Kidney glomerular epithelial cell (primary cell): ENCODE data around the gene TMEM183A.

Source experiments
- DNase-seq: peaks from one replicate; lab custom pipeline; 2025; lab: John Stamatoyannopoulos, UW

TMEM183A gene

DNA sequence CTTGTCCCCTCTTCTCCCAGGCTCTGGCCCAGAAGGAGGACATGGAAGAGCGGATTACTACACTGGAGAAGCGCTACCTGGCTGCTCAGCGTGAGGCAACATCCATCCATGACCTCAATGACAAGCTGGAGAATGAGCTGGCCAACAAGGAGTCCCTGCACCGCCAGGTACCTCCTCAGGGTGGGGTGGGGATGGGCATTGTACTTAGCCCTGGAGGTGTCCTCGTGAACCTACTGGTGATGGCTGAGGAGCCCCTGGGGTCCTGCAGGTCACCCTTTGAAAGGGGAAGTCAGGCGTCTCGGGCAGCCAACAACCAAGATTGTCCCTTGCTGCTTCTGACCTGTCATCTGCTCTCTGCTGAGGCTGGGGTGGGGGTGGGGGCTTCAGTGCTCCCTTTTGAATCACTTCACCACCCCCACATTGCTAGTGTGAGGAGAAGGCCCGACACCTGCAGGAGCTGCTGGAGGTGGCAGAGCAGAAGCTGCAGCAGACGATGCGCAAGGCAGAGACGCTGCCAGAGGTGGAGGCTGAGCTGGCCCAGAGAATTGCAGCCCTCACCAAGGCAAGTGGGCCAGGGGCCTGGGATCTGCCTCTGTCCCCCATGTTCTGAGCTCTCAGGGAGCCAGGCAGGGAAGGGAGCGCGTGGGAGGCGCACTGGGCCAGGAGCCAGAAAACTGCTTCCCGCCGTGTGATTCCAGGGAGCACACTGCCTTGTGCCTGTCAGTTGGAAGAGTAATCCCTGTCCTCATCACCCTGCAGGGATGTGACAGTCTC lies 38.8 kb downstream of the TMEM183A start:
- no peak for DNase-seq

DNA sequence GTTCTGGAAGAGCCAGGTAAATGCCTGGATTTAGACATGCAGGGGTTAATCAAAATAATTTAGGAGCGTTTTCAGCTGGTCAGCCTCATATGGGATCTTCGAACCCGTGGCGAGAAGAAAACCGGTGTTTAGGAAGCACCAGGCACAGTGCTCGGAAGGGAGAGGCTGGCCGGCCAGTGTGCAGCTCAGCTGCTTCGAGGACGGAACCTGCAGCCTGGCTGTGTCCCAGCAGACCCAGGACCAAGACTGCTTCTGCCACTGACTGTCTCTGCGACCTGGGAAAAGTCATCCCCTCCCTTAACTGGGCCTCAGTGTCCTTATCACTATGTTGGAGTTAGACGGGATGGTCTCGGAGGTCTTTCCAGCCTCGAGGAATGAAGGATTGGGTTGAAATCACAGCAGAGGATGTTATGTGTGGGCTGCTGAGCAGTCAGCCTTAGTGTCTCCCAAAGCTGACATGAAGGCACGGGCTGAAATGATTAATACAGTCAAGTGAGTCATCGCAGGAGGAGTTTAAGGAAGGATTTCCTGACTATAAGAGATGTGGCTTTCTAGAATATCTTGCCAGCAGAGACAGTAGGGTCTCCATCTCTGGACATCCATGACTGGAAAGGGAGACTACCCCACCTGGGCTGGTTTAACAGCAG lies 39.9 kb downstream of the TMEM183A start:
- peak; percentile 82 for DNase-seq

- DNase-seq, result no peak
Observed at GRCh38 chr1:203048086-203048485, 40.9 kb downstream of the TMEM183A start.

DNA sequence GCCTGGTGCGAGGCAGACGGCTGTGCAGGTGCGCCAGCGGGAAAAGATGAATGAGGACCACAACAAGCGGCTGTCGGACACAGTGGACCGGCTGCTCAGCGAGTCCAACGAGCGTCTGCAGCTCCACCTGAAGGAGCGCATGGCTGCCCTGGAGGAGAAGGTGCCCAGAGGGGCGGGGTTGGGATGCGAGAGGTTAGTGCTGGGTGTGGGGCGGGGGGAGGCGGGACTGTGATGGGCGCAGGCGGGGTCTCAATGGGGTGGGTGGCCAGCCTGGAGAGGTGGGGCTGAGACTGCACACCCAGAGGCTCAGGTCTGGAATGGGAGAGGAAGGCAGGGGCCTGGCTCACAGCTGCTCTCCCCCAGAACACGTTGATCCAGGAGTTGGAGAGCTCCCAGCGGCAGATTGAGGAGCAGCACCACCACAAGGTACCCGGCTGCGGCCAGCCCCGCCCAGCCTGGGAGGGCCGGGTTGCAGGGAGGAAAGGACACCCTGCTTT lies 41.4 kb downstream of the TMEM183A start:
- DNase-seq, result no peak

DNA sequence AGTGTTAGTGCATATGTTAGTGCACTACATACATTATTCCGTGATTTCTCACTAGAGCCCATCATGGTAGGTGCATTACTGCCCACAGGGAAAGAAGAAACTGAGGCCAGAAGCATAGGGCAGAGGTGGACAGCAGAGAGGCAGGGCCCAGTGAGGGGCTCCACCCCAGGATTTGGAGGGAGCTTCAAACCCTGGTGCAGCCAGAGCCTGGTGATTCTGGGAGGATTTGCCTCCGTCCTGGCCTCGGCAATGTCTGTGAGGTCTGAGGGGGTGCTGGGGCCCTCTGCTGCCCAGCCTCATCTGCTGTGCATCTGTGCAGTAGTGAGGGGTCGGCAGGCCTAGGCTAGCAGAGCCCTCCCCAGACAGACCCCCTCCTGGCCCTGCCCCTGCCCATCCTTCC lies 41.9 kb downstream of the TMEM183A start:
- DNase-seq, result no peak

DNA sequence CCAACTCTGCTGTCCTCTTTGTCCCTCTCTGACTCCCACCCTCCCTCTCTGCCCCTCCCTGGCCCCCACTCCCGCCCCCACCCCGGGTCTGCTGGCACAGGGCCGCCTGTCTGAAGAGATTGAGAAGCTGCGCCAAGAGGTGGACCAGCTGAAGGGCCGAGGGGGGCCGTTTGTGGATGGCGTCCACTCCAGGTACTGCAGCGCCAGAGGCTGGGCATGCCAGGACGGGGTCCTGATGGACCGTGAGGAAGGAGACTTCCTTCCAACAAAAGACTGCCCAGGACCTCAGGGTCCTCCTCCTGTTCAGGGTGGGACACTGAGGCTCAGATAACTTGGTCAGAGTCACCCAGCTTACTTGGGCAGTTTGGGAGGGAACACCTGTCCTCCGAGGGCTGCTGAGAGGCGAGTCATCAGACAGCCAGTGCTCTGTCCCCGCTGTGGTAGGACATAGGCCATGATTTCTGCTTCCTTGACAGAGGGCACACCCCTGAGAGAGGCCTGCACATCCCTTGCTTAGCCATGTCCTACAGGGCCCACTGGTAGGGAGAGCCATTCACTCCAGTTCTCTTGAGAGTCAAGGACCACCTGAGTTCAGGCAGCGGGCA lies 42.5 kb downstream of the TMEM183A start:
- DNase-seq, result no peak

DNA sequence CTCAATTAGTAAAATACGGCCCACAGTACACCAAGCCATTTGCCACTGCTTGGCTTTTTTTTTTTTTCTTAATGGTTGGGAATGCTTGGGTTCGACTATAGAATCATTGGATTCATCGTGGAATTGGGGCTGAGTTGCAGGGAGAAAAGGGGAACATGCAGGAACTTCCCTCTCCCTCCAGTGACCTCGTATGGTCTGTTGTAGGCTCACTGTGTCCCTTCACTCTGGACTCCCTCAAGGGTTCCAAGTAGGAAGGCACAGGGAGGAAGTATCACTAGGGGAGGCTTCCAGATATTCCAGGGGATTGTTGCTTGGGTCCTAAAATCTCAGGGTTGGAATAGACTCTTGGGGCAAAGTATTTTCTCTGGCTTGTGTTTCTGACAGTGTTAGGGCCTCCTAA lies 43.7 kb downstream of the TMEM183A start:
- no peak for DNase-seq

- no peak for DNase-seq
Observed at GRCh38 chr1:203051841-203052324, 44.7 kb downstream of the TMEM183A start.

GRCh38 chr1:203052601-203053000 lies 45.4 kb downstream of the TMEM183A start:
- DNase-seq, result no peak

GRCh38 chr1:203054184-203054583 lies 47.0 kb downstream of the TMEM183A start:
- DNase-seq, result no peak

- DNase-seq, result no peak
Observed at GRCh38 chr1:203054642-203055041, 47.5 kb downstream of the TMEM183A start.

DNA sequence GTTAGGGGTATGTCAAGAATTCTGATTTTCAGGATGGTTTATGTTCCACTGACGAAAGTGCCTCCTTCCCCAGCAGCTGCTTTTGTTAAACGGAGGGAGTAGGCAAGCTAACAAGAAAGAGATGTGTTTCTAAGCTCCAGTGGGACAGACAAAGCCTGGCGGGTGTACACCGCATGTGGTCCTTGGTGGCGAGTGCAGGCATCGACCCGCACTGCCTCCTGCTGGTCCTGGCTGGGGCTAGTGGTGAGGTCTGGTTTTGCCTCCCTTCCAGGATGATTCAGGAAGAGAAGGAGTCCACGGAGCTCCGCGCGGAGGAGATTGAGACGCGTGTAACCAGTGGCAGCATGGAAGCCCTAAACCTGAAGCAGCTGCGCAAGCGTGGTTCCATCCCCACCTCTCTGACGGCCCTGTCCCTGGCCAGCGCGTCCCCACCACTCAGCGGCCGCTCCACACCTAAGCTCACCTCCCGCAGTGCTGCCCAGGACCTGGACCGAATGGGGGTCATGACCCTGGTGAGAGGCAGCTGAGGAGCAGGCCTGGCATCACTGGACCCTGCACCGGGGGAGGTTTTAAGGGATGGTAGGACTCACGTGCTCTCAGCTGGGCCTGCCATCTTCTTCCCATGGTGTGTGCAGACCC lies 48.1 kb downstream of the TMEM183A start:
- no peak for DNase-seq

GRCh38 chr1:203056012-203056411 lies 48.8 kb downstream of the TMEM183A start:
- peak; percentile 38 for DNase-seq

- DNase-seq, result no peak
Observed at GRCh38 chr1:203056516-203056915, 49.3 kb downstream of the TMEM183A start.

DNA sequence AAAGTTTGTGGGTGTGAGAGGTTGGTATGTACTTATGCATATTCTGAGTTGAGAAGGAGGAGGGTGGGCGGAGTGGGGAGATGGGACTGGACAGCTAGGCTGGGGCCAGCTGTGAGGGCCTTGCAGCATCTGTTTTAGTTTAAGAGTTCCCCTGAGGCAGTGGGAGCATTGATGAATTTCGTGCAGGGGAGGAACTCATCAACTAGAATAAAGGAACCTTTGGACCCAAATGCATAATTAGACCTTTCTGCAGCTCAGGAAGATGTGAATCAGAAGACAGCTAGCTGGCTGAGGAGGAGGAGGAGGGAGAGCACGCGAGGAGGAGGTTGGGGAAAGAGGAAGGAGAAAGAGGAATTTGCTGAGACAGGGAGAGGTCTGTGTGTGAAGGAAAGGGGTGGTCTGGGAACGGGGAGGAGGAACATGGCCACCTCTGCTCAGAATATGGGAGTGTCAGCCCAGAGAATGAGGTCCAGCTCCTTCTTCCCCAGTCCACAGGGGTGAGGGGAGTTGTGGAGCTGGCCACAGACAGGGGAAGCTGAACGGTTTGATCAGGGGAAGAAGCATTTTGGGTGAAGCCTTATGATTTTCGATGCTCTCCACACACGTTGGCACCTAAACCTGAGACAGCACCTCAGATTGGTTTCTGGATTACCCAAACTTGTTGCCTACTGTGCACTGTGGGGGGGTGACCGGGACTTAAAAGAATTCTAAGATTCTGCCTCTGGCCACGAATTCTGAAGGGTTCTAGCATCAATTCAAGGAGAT lies 50.9 kb downstream of the TMEM183A start:
- no peak for DNase-seq

GRCh38 chr1:203058676-203058935 lies 51.4 kb downstream of the TMEM183A start:
- no peak for DNase-seq

GRCh38 chr1:203059485-203059884 lies 52.3 kb downstream of the TMEM183A start:
- DNase-seq, result no peak

DNA sequence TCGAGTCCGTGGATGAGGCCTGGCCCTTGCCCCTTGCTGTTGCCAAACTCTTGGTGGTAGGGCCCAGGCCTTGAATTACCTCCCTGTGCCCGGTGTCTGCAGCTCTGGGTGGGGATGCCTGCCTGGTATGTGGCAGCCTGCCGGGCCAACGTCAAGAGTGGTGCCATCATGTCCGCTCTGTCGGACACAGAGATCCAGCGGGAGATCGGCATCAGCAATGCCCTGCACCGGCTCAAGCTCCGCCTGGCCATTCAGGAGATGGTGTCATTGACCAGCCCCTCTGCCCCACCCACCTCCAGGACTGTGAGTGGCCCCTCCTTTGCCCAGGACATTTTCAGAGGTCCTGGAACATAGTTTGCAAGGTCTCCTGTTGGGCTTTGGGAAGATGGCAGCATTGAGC lies 52.9 kb downstream of the TMEM183A start:
- no peak for DNase-seq

- DNase-seq, result no peak
Observed at GRCh38 chr1:203063287-203063686, 56.1 kb downstream of the TMEM183A start.

GRCh38 chr1:203065191-203065590 lies 58.0 kb downstream of the TMEM183A start:
- DNase-seq, result no peak

DNA sequence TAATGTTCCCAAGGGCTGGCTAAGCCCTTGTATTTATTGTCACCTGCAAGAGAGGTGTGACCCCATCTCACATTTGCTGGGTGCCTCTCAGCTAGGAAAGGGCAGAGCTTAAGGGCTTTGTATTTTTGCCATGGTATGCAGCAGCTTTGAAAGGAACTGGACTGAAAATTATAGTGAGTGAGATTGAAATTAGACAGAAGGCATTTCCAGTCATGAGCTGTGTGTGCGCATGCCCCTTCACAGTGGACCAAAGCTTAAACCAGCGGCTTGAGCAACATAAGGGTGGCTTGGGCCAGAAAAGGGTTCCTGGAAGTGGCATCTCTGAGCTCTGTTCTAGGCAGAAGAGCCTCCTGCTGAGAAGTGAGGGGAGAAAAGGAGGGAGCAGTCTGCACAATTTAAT lies 58.8 kb downstream of the TMEM183A start:
- no peak for DNase-seq

DNA sequence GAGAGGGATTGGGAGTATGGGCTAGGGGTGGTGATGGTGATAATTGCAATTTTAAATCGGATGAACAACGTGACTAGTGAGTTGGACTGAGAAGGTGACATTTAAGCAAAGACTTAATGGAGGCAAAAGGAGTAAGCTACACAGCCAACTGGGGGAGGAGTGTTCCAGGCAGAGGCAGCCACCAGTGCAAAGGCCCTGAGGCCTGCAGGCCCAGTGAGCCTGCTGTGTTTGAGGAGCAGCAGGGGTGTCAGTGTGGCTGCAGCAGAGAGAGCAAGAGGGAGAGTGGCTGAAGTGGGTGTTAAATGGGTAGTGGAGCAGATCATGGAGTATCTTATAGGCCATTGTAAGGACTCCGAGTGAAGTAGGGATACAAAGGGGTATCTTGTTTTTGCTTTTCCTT lies 59.8 kb downstream of the TMEM183A start:
- no peak for DNase-seq
